Activated T-cell treated with anti-CD3 and anti-CD28 coated beads, Interleukin-2, amount 50 U/mL, for 72 hours (primary cell): ENCODE measurements around the gene LY6G6C. TPM values are rescaled to one million over a fixed set of nuclear protein-coding genes. Genes with fewer than 3 reads are reported as not detected.

ENCODE experiments used
- ATAC-seq, 2 donors: fragments of 150-1000 bp; cut with Tn5 transposase; replicated peaks in 1 of 2; 2 replicates each; pipeline ENCODE4 v1.10.0; 2021; ENCODE audit warnings: moderate library complexity in 2 of 2, mild to moderate bottlenecking in 1 of 2
- DNase-seq, 2 donors: peaks; one replicate each; pipeline ENCODE4 v3.0.0; 2021 to 2022; ENCODE audit warnings: mixed read lengths in 1 of 2
- H3K27ac Mint-ChIP-seq: one replicate; pipeline ENCODE4 v1.8.0; 2022; ENCODE audit warnings: mild to moderate bottlenecking, moderate library complexity, mixed read lengths
- H3K27me3 Mint-ChIP-seq: one replicate; pipeline ENCODE4 v1.8.0; 2022; ENCODE audit warnings: low read depth, mixed read lengths
- H3K36me3 Mint-ChIP-seq, 2 donors: one replicate each; pipeline ENCODE4 v1.8.0; 2022; ENCODE audit warnings: mixed read lengths in 2 of 2, mild to moderate bottlenecking in 1 of 2; ENCODE audit not compliant: insufficient read depth in 2 of 2
- H3K4me1 Mint-ChIP-seq: one replicate; pipeline ENCODE4 v1.8.0; 2022; ENCODE audit warnings: low read depth, mixed read lengths
- H3K4me3 Mint-ChIP-seq, 2 donors: one replicate each; pipeline ENCODE4 v1.8.0; 2022; ENCODE audit warnings: mild to moderate bottlenecking in 2 of 2, mixed read lengths in 2 of 2, moderate library complexity in 2 of 2
- H3K9me3 Mint-ChIP-seq, 2 donors: one replicate each; pipeline ENCODE4 v1.8.0; 2022; ENCODE audit warnings: mixed read lengths in 2 of 2
- total RNA-seq, 2 donors: library from RNA; stranded (reverse); gene quantifications; one replicate each; pipeline ENCODE4 v1.2.3, GENCODE V29; 2022

LY6G6C gene
- total RNA-seq, 2 donors from 2014 or later, result 0.25 to 0.67 TPM

- Mint-ChIP-seq H3K27me3 (no peaks in the 10 kb centered on the region), H3K4me1 (peaks cover 30% of the 10 kb centered on the region)
- DNase-seq, result peak; percentile 97 to 98
Observed at GRCh38 chr6:31702819-31703716, 18.5 kb downstream of the LY6G6C start, which contains the start of gene ABHD16A. TSS of gene ABHD16A (minus strand) at chr6:31703324. CDS start at chr6:31703281, 43 bp downstream.

GRCh38 chr6:31702405-31702818, 19.1 kb downstream of the LY6G6C start:
- H3K4me1 Mint-ChIP-seq, result peaks cover 37% of the 10 kb centered on the region
- peak overlapping the region; percentile 95 for H3K27ac Mint-ChIP-seq
- no peaks in the 10 kb centered on the region for H3K27me3 Mint-ChIP-seq
- DNase-seq (peak; percentile 36 to 45), ATAC-seq (peak; percentile 13 to 24)
- H3K36me3 Mint-ChIP-seq, result peaks cover 6 to 9% of the 10 kb centered on the region in 2 donors
- no peaks in the 10 kb centered on the region for H3K9me3 Mint-ChIP-seq
- peak overlapping the region; percentile 87 to 90 for H3K4me3 Mint-ChIP-seq

More at GRCh38 chr6:31702819-31703716, 18.5 kb downstream of the LY6G6C start, which contains the start of gene ABHD16A:
- H3K27ac Mint-ChIP-seq, result peak within 1 kb of the TSS; percentile 95
- no peaks in the 10 kb centered on the region for H3K9me3 Mint-ChIP-seq
- H3K36me3 Mint-ChIP-seq, result peaks cover 6% of the 10 kb centered on the region in 2 donors
- H3K4me3 Mint-ChIP-seq, result peak within 1 kb of the TSS; percentile 87 to 90
- peak; percentile 97 for ATAC-seq

- DNase-seq, result no peak
- Mint-ChIP-seq H3K27me3 (no peaks in the 10 kb centered on the region), H3K4me3 (peak overlapping the region; percentile 87 to 90), H3K9me3 (no peaks in the 10 kb centered on the region), H3K4me1 (peaks cover 40% of the 10 kb centered on the region), H3K27ac (peak overlapping the region; percentile 95), H3K36me3 (peaks cover 6 to 9% of the 10 kb centered on the region in 2 donors)
- ATAC-seq, result no peak
Observed at GRCh38 chr6:31701666-31702404, 19.7 kb downstream of the LY6G6C start.

GRCh38 chr6:31700740-31701401, 20.7 kb downstream of the LY6G6C start:
- H3K4me3 Mint-ChIP-seq, result peak overlapping the region; percentile 87 to 90
- ATAC-seq (no peak), DNase-seq (no peak)
- H3K27ac Mint-ChIP-seq, result no peak overlapping the region
- H3K36me3 Mint-ChIP-seq, result peaks cover 9 to 11% of the 10 kb centered on the region in 2 donors
- no peaks in the 10 kb centered on the region for H3K27me3 Mint-ChIP-seq
- no peaks in the 10 kb centered on the region for H3K9me3 Mint-ChIP-seq
- H3K4me1 Mint-ChIP-seq, result peaks cover 40% of the 10 kb centered on the region

GRCh38 chr6:31697555-31697954, 24.0 kb downstream of the LY6G6C start:
- Mint-ChIP-seq H3K27ac (peak overlapping the region; percentile 79), H3K4me1 (peaks cover 30% of the 10 kb centered on the region), H3K9me3 (no peaks in the 10 kb centered on the region), H3K36me3 (peaks cover 7 to 9% of the 10 kb centered on the region in 2 donors), H3K4me3 (peak overlapping the region; percentile 2 to 50), H3K27me3 (no peaks in the 10 kb centered on the region)
- ATAC-seq (peak; percentile 43 to 76), DNase-seq (peak in 1 of 2 donors; percentile 23)

- Mint-ChIP-seq H3K27me3 (no peaks in the 10 kb centered on the region), H3K9me3 (no peaks in the 10 kb centered on the region), H3K36me3 (peaks cover 5% of the 10 kb centered on the region in 2 donors), H3K4me3 (no peak overlapping the region), H3K4me1 (peaks cover 20% of the 10 kb centered on the region), H3K27ac (no peak overlapping the region)
- DNase-seq (no peak), ATAC-seq (no peak)
Observed at GRCh38 chr6:31693535-31693934, 28.0 kb downstream of the LY6G6C start.

GRCh38 chr6:31692886-31693285, 28.7 kb downstream of the LY6G6C start:
- H3K27ac Mint-ChIP-seq, result no peak overlapping the region
- H3K4me1 Mint-ChIP-seq, result peaks cover 17% of the 10 kb centered on the region
- peaks cover 5% of the 10 kb centered on the region in 2 donors for H3K36me3 Mint-ChIP-seq
- no peaks in the 10 kb centered on the region for H3K27me3 Mint-ChIP-seq
- H3K4me3 Mint-ChIP-seq, result no peak overlapping the region
- no peak for ATAC-seq
- H3K9me3 Mint-ChIP-seq, result no peaks in the 10 kb centered on the region
- DNase-seq, result no peak

GRCh38 chr6:31692353-31692752, 29.2 kb downstream of the LY6G6C start:
- H3K27me3 Mint-ChIP-seq, result no peaks in the 10 kb centered on the region
- H3K36me3 Mint-ChIP-seq, result peaks cover 2 to 5% of the 10 kb centered on the region in 2 donors
- H3K4me3 Mint-ChIP-seq, result no peak overlapping the region
- ATAC-seq (no peak), DNase-seq (no peak)
- H3K27ac Mint-ChIP-seq, result no peak overlapping the region
- peaks cover 12% of the 10 kb centered on the region for H3K4me1 Mint-ChIP-seq
- H3K9me3 Mint-ChIP-seq, result no peaks in the 10 kb centered on the region

GRCh38 chr6:31691564-31692108, 29.9 kb downstream of the LY6G6C start:
- Mint-ChIP-seq H3K27me3 (no peaks in the 10 kb centered on the region), H3K9me3 (no peaks in the 10 kb centered on the region), H3K27ac (no peak overlapping the region), H3K4me3 (no peak overlapping the region), H3K4me1 (peaks cover 10% of the 10 kb centered on the region), H3K36me3 (peaks cover 2 to 5% of the 10 kb centered on the region in 2 donors)
- DNase-seq, result no peak
- no peak for ATAC-seq

GRCh38 chr6:31691078-31691463, 30.5 kb downstream of the LY6G6C start:
- Mint-ChIP-seq H3K36me3 (peaks cover 0 to 6% of the 10 kb centered on the region in 2 donors), H3K9me3 (no peaks in the 10 kb centered on the region), H3K27ac (no peak overlapping the region), H3K4me3 (no peak overlapping the region), H3K4me1 (peaks cover 10% of the 10 kb centered on the region), H3K27me3 (no peaks in the 10 kb centered on the region)
- no peak for ATAC-seq
- DNase-seq, result no peak

GRCh38 chr6:31690231-31691077, 31.1 kb downstream of the LY6G6C start:
- H3K27ac Mint-ChIP-seq, result peak overlapping the region; percentile 29

More at GRCh38 chr6:31690231-31691077, 31.1 kb downstream of the LY6G6C start:
- H3K27me3 Mint-ChIP-seq, result no peaks in the 10 kb centered on the region
- no peak for ATAC-seq
- H3K4me1 Mint-ChIP-seq, result peaks cover 10% of the 10 kb centered on the region
- no peaks in the 10 kb centered on the region for H3K9me3 Mint-ChIP-seq
- H3K36me3 Mint-ChIP-seq, result peaks cover 0 to 8% of the 10 kb centered on the region in 2 donors
- no peak for DNase-seq
- no peak overlapping the region for H3K4me3 Mint-ChIP-seq
